Fibroblast of pulmonary artery (primary cell): Measurements from ENCODE around the gene SERTM1.

Experiments
- DNase-seq: peaks from one replicate; pipeline ENCODE4 v3.0.0-alpha.2; 2010; ENCODE audit warnings: low read depth
- H3K4me3 ChIP-seq: replicated peaks from 2 replicates; pipeline ENCODE4 v1.5.1; 2011; ENCODE audit warnings: low read depth, mild to moderate bottlenecking, control low read depth, low read length, moderate library complexity
- CTCF ChIP-seq: IDR thresholded peaks from 2 replicates; pipeline ENCODE4 v1.5.1; 2011; ENCODE audit warnings: mild to moderate bottlenecking, control low read depth, low read length, inconsistent platforms; ENCODE audit errors: missing control alignments

The SERTM1 gene

GRCh38 chr13:36709136-36709890, 35.5 kb downstream of the SERTM1 start:
- TF ChIP-seq CTCF = no peak
- no peak overlapping the region for H3K4me3 ChIP-seq

GRCh38 chr13:36710396-36710795, 36.6 kb downstream of the SERTM1 start:
- no peak overlapping the region for H3K4me3 ChIP-seq
- DNase-seq = no peak
- TF ChIP-seq CTCF = no peak

More at GRCh38 chr13:36709136-36709890, 35.5 kb downstream of the SERTM1 start:
- DNase-seq = no peak

DNA sequence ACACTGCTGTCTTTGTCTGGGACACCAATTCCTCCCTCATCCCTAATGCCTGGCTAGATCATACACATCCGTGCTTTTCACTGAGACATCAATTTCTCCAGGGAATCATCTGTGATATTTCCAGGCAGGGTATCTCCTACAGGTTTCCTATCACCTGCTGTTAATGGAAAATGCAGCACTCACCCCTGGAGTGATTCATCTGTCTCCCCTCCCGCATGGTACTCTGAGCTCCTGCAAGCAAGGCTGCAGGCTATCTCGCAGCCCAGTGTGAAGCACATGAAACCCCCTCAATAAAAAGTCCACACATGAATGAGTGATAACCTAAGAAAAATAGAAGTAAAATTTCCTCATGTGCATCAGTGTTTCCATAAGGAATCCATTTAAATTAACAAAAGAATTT, 38.5 kb downstream of the SERTM1 start:
- H3K4me3 ChIP-seq = no peak overlapping the region
- no peak for TF ChIP-seq CTCF
- DNase-seq = no peak

GRCh38 chr13:36712770-36713169, 39.0 kb downstream of the SERTM1 start:
- peak; percentile 53 for DNase-seq
- H3K4me3 ChIP-seq = no peak overlapping the region
- no peak for TF ChIP-seq CTCF

- TF ChIP-seq CTCF = no peak
- no peak for DNase-seq
- H3K4me3 ChIP-seq = no peak overlapping the region
Measured at GRCh38 chr13:36713887-36714286, 40.1 kb downstream of the SERTM1 start.

DNA sequence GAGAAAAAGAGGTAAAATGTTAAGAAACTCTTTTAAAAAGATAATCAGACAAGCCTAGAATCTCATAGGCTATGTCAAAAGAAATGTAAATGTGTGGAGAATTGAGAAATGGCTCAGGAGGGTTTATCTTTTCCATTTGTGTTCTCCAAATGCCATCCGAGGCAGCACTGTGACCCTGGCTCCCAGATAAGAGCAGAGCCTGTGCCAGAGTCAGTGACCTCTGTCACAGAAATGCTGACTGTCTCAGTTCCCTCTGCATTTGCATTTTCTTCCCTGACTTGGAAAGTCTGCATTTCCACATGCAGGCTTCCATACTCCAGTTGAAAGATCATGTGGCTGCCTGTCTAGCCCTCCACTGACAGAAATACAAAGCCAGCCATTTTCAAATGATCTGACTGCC, 42.0 kb downstream of the SERTM1 start:
- no peak for DNase-seq
- TF ChIP-seq CTCF = no peak
- no peak overlapping the region for H3K4me3 ChIP-seq

DNA sequence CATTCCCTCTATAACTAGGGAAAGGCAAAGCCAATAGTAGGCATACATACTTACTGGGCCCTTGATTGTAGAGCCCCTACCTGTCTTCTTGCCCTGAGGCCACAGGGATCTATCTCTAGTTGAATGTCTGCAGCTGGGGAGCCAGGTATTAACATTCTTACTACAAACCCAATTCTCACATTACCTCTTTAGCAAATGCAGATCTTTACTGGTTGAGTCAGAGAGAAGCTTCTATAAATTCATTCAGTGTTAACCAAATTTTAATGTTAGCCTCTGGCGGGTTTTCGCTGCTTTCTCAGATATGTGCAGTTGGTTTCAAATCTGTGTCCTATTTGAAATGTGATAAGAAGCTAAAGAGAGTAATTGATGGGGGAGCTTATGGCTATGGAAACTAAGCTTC, 43.2 kb downstream of the SERTM1 start:
- TF ChIP-seq CTCF = no peak
- DNase-seq = no peak
- H3K4me3 ChIP-seq = no peak overlapping the region
